Measurements from ENCODE around the gene NAA35. TPM values are rescaled to one million over a fixed set of nuclear protein-coding genes. Genes with fewer than 3 reads are reported as not detected.

Gene NAA35
- total and polyA plus RNA-seq, 2 donors (not counting 3 experiments of a cell fraction or from before 2014, with no cell fraction given) = 7.9 to 22.5 TPM

- Histone ChIP-seq H4K20me1 (replicated peaks; ENCODE audit: control insufficient read depth, extremely low read depth, insufficient read depth, low read length) (no peaks in the 10 kb centered on the region), H3K79me2 (ENCODE audit: control insufficient read depth, insufficient read depth, low read length) (peaks cover 21% of the 10 kb centered on the region), H3K27ac (ENCODE audit: insufficient read depth, low read depth, low read length) (no peak overlapping the region), H3K4me2 (ENCODE audit: insufficient read depth, low read length) (no peak overlapping the region), H3K9me3 (replicated peaks; ENCODE audit: control insufficient read depth, insufficient read depth, low read length) (no peaks in the 10 kb centered on the region), H3K36me3 (ENCODE audit: control insufficient read depth in 2 of 2, extremely low read depth in 1 of 2, insufficient read depth in 2 of 2, low read length in 2 of 2) (no peaks in the 10 kb centered on the region), H3K4me1 (ENCODE audit: control insufficient read depth, extremely low read depth, insufficient read depth, low read length) (no peaks in the 10 kb centered on the region), H3K4me3 (replicated peaks in 1 of 3; ENCODE audit: insufficient read depth in 1 of 3, low read depth in 1 of 3, low read length in 3 of 3) (no peak overlapping the region), H3K9me1 (replicated peaks; ENCODE audit: control insufficient read depth, extremely low read depth, insufficient read depth, low read length) (no peaks in the 10 kb centered on the region), H3K9ac (replicated peaks; ENCODE audit: extremely low read depth, insufficient read depth, low read length) (no peak overlapping the region), H2AFZ (ENCODE audit: low read depth, low read length) (no peak overlapping the region), H3K27me3 (ENCODE audit: control insufficient read depth in 2 of 2, insufficient read depth in 2 of 2, low read length in 2 of 2) (no peaks in the 10 kb centered on the region)
- intact Hi-C loops (cut with micrococcal nuclease) = no loop called here
- no peak for TF ChIP-seq JUN (IDR thresholded peaks at IDR 0.05; ENCODE audit: borderline replicate concordance, insufficient read depth, insufficient read length, low read depth)
- TF ChIP-seq, protein P1, sequence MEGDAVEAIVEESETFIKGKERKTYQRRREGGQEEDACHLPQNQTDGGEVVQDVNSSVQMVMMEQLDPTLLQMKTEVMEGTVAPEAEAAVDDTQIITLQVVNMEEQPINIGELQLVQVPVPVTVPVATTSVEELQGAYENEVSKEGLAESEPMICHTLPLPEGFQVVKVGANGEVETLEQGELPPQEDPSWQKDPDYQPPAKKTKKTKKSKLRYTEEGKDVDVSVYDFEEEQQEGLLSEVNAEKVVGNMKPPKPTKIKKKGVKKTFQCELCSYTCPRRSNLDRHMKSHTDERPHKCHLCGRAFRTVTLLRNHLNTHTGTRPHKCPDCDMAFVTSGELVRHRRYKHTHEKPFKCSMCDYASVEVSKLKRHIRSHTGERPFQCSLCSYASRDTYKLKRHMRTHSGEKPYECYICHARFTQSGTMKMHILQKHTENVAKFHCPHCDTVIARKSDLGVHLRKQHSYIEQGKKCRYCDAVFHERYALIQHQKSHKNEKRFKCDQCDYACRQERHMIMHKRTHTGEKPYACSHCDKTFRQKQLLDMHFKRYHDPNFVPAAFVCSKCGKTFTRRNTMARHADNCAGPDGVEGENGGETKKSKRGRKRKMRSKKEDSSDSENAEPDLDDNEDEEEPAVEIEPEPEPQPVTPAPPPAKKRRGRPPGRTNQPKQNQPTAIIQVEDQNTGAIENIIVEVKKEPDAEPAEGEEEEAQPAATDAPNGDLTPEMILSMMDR (IDR thresholded peaks at IDR 0.05; ENCODE audit: extremely low read depth in 1 of 2, insufficient read depth in 1 of 2, low read depth in 1 of 2, low read length in 2 of 2) = no peak
- TF ChIP-seq GATA2 (IDR thresholded peaks at IDR 0.05; ENCODE audit: insufficient read depth, insufficient read length, low read depth, low read length) = no peak
- POLR2A ChIA-PET = no interaction called here
- no peak for FAIRE-seq
- BruUV-seq (replicated peaks) = no TSS peak
- CTCF ChIA-PET = interaction anchor here (0.7 kb wide), 1 partner anchor 13 kb away, joined by 3 read pairs; no protein-coding TSS in a partner anchor
- DNase-seq (ENCODE audit: low read depth, low spot score) = no peak
- dilution Hi-C loops (cut with MboI; ENCODE audit: extremely low pct_ligation_motif_present, low sequenced_read_pairs) = no loop called here
Observed at GRCh38 chr9:85959955-85960354, 19.0 kb downstream of the NAA35 start.

GRCh38 chr9:85960688-85961093 lies 19.7 kb downstream of the NAA35 start:
- Histone ChIP-seq H3K4me2 (ENCODE audit: insufficient read depth, low read length) (no peak overlapping the region), H3K4me1 (ENCODE audit: control insufficient read depth, extremely low read depth, insufficient read depth, low read length) (no peaks in the 10 kb centered on the region), H3K79me2 (ENCODE audit: control insufficient read depth, insufficient read depth, low read length) (peaks cover 18% of the 10 kb centered on the region), H3K9me1 (replicated peaks; ENCODE audit: control insufficient read depth, extremely low read depth, insufficient read depth, low read length) (no peaks in the 10 kb centered on the region), H3K36me3 (ENCODE audit: control insufficient read depth in 2 of 2, extremely low read depth in 1 of 2, insufficient read depth in 2 of 2, low read length in 2 of 2) (peaks cover 3 to 4% of the 10 kb centered on the region in 2 experiments), H3K4me3 (replicated peaks in 1 of 3; ENCODE audit: insufficient read depth in 1 of 3, low read depth in 1 of 3, low read length in 3 of 3) (no peak overlapping the region), H3K9me3 (replicated peaks; ENCODE audit: control insufficient read depth, insufficient read depth, low read length) (no peaks in the 10 kb centered on the region), H4K20me1 (replicated peaks; ENCODE audit: control insufficient read depth, extremely low read depth, insufficient read depth, low read length) (no peaks in the 10 kb centered on the region), H2AFZ (ENCODE audit: low read depth, low read length) (no peak overlapping the region), H3K27ac (ENCODE audit: insufficient read depth, low read depth, low read length) (no peak overlapping the region), H3K27me3 (ENCODE audit: control insufficient read depth in 2 of 2, insufficient read depth in 2 of 2, low read length in 2 of 2) (no peaks in the 10 kb centered on the region), H3K9ac (replicated peaks; ENCODE audit: extremely low read depth, insufficient read depth, low read length) (no peak overlapping the region)
- ChIA-PET CTCF (interaction anchor here (0.7 kb wide), 1 partner anchor 13 kb away, joined by 3 read pairs; no protein-coding TSS in a partner anchor), POLR2A (no interaction called here)
- DNase-seq (ENCODE audit: low read depth, low spot score) = peak; percentile 21
- intact Hi-C loops (cut with micrococcal nuclease) = no loop called here
- FAIRE-seq = no peak
- no peak for TF ChIP-seq FOS (IDR thresholded peaks at IDR 0.05; ENCODE audit: borderline replicate concordance, insufficient read depth, low read length)
- TF ChIP-seq, protein P1 (IDR thresholded peaks at IDR 0.05; ENCODE audit: extremely low read depth in 1 of 2, insufficient read depth in 1 of 2, low read depth in 1 of 2, low read length in 2 of 2) = no peak
- no peak for TF ChIP-seq EZH2 (IDR thresholded peaks at IDR 0.05; ENCODE audit: borderline replicate concordance, low read depth, low read length, severe bottlenecking)
- TF ChIP-seq JUN (IDR thresholded peaks at IDR 0.05; ENCODE audit: borderline replicate concordance, insufficient read depth, insufficient read length, low read depth) = no peak
- TF ChIP-seq MYC (IDR thresholded peaks at IDR 0.05; ENCODE audit: low read depth, low read length) = no peak
- no peak for TF ChIP-seq POLR2AphosphoS5 (IDR thresholded peaks at IDR 0.05; ENCODE audit: insufficient read depth, low read depth, low read length)
- no peak for TF ChIP-seq MAX (IDR thresholded peaks at IDR 0.05; ENCODE audit: insufficient read depth, insufficient read length)
- no peak for TF ChIP-seq GATA2 (IDR thresholded peaks at IDR 0.05; ENCODE audit: insufficient read depth, insufficient read length, low read depth, low read length)
- no peak for TF ChIP-seq POLR2A (IDR thresholded peaks at IDR 0.05; ENCODE audit: low read depth, low read length)
- BruUV-seq (replicated peaks) = no TSS peak
- dilution Hi-C loops (cut with MboI; ENCODE audit: extremely low pct_ligation_motif_present, low sequenced_read_pairs) = no loop called here
